MM.1S (cell line): ENCODE results near the gene FBXL20.

ENCODE experiments used
- EZH2 ChIP-seq: fragments of 300-600 bp; sonication (generic); optimal IDR thresholded peaks from 2 replicates; pipeline ENCODE3; 2017; ENCODE audit warnings: low read depth, mild to moderate bottlenecking, antibody characterized with exemption, low read length, mixed read lengths
- EZH2phosphoT487 ChIP-seq: fragments of 300-600 bp; sonication (generic); IDR thresholded peaks from 2 replicates; pipeline ENCODE4 v1.6.1; 2018; ENCODE audit warnings: antibody characterized with exemption, low read length
- TF ChIP-seq, protein P1 (sequence below): fragments of 300-600 bp; sonication (generic); IDR thresholded peaks from 2 replicates; pipeline ENCODE4 v1.5.1; 2016; ENCODE audit warnings: antibody characterized with exemption, low read length, mixed read lengths

DNA sequence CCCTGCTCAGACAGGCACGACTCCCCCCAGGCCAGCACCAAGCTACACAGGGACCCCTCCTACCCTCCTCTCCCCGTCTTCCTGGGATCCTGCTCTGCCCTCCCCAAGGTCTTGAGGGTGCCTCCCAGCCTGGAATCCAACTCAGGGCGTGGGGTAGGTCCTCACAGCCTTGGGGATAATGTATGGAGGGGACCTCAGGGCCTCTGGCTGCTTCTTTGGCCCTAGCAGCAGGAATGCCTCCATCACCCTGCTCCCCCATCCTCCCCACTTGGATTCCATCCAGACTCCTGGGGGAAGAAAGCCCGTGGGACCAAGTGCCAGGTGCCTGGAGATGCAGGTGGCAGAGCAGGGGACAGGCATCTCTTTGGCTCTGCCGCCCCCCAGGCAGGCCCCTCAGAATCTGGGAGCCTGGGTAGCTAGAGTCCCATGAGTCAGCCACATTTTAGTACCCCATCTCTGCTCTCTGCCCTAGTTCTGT is 164.9 kb downstream of the FBXL20 start:
- TF ChIP-seq, protein P1, sequence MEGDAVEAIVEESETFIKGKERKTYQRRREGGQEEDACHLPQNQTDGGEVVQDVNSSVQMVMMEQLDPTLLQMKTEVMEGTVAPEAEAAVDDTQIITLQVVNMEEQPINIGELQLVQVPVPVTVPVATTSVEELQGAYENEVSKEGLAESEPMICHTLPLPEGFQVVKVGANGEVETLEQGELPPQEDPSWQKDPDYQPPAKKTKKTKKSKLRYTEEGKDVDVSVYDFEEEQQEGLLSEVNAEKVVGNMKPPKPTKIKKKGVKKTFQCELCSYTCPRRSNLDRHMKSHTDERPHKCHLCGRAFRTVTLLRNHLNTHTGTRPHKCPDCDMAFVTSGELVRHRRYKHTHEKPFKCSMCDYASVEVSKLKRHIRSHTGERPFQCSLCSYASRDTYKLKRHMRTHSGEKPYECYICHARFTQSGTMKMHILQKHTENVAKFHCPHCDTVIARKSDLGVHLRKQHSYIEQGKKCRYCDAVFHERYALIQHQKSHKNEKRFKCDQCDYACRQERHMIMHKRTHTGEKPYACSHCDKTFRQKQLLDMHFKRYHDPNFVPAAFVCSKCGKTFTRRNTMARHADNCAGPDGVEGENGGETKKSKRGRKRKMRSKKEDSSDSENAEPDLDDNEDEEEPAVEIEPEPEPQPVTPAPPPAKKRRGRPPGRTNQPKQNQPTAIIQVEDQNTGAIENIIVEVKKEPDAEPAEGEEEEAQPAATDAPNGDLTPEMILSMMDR, result no peak
- TF ChIP-seq EZH2 (no peak), EZH2phosphoT487 (no peak)
